ENCODE measurements around the gene LGALS9. TPM values are rescaled to one million over a fixed set of nuclear protein-coding genes. Genes with fewer than 3 reads are reported as not detected.

Gene LGALS9
- 1 to 10 TPM; 8.5 to 9.7 TPM for total RNA-seq
- 1 to 10 TPM; 4.5 to 8.4 (median 5.2) TPM for polyA plus RNA-seq
- 1.3 to 4.0 (median 2.0) reads per million in 6 experiments for total RNA-seq

DNA sequence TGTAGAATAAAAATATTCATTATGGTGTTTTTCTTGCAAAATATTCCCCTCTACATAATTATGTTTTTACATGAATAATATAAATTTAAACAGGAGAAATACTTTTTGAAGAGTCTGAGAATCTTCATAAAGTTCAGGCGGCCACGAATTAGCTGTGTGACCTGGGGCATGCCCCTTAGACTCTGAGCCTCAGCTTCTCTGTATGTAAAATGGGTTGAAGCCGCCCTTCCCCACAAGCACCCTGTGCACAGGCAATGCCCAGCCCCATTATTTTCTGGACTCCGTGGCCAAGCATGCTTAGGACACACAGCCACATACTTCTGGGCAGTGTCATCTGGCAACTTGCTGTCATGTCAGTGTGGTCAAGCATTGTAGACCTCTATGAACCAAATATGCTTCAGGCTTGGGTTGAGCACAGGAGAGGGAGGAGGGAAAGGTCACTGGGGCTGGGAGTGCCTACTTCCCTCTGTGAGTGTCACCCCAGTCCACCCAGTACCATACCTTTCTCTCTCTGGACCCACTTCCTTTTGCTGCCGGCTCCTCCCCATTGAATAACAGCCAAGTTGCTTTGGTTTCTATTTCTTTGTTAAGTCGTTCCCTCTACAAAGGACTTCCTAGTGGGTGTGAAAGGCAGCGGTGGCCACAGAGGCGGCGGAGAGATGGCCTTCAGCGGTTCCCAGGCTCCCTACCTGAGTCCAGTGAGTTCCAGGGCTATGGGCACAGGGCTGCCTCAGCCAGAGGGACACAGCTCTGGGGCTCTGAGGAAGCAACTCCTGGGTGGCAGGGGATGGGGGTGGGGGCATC lies at the start of gene LGALS9:
Gene LGALS9, plus strand, starts transcription at position 582 of the 804 bp plus-strand sequence. Its CDS starts 78 bp downstream, at position 660.
- H3K4me1 Mint-ChIP-seq, result peaks cover 22 to 61% (median 49%) of the 10 kb centered on the region in 4 donors
- H3K27ac Mint-ChIP-seq, result peak within 1 kb of the TSS; percentile 83 to 96 (median 92)
- peak; percentile 88 to 91 for ATAC-seq
- no peaks in the 10 kb centered on the region for H3K27me3 Mint-ChIP-seq
- DNase-seq, result peak in 7 of 10 donors; percentile 15 to 54 (median 24)
- peaks cover 0 to 2% (median 0%) of the 10 kb centered on the region in 3 donors for H3K36me3 Mint-ChIP-seq
- POLR2A ChIA-PET, result interaction anchor here (1.2 to 1.4 kb wide), 2 partner anchors 29 to 337 kb away, joined by 3 read pairs; partner anchors contain the start of gene WSB1
- no peaks in the 10 kb centered on the region for H3K9me3 Mint-ChIP-seq
- peak within 1 kb of the TSS; percentile 85 to 97 (median 90) for H3K4me3 Mint-ChIP-seq

DNA sequence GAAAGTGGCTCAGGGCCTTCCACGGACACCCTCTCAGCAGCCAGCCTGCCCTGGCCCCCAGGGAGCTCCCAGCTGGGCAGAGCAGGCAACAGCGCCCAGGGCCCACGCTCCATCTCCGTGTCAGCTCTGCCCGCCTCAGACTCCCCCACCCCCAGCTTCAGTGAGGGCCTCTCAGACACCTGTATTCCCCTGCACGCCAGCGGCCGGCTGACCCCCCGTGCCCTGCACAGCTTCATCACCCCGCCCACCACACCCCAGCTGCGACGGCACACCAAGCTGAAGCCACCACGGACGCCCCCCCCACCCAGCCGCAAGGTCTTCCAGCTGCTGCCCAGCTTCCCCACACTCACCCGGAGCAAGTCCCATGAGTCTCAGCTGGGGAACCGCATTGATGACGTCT lies 48.3 kb upstream of the LGALS9 start:
- POLR2A ChIA-PET, result no interaction called here
- peaks cover 0 to 13% (median 0%) of the 10 kb centered on the region in 3 donors for H3K36me3 Mint-ChIP-seq

DNA sequence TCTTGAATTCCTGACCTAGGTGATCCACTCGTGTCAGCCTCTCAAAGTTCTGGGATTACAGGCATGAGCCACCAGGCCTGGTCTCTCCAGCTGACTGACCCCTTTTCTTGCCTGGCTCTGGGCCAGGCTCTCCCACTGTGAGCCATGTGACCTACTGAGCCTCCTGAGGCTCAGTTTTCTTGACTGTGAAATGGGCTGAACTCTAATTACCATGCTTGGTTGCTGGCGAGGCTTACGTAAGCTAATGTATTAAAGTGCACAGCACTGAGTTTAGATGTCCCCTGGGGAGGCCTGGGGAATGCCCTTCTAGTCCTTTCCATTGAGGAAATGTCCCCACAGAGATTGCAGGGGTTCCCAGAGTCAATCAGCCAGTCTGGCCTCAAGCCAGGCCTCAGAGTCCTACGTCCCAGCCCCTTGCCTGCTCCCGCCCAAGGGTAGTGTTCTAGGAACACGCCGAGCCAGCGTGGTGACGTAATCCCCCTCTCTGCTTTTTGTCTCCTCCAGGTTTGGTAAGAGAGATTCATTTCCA lies 45.8 kb upstream of the LGALS9 start:
- DNase-seq (no peak), ATAC-seq (no peak)
- Mint-ChIP-seq H3K27me3 (no peaks in the 10 kb centered on the region), H3K4me1 (peaks cover 0 to under 1% (median 0%) of the 10 kb centered on the region in 4 donors), H3K9me3 (no peaks in the 10 kb centered on the region), H3K27ac (no peak overlapping the region), H3K36me3 (peaks cover 0 to 15% (median 0%) of the 10 kb centered on the region in 3 donors), H3K4me3 (no peak overlapping the region)
- POLR2A ChIA-PET, result no interaction called here

More for the DNA sequence above, 48.3 kb upstream of the LGALS9 start:
- no peaks in the 10 kb centered on the region for H3K27me3 Mint-ChIP-seq
- H3K4me3 Mint-ChIP-seq, result no peak overlapping the region
- peaks cover 0 to 9% (median 5%) of the 10 kb centered on the region in 4 donors for H3K4me1 Mint-ChIP-seq
- DNase-seq (no peak), ATAC-seq (no peak)
- H3K9me3 Mint-ChIP-seq, result no peaks in the 10 kb centered on the region
- H3K27ac Mint-ChIP-seq, result no peak overlapping the region

DNA sequence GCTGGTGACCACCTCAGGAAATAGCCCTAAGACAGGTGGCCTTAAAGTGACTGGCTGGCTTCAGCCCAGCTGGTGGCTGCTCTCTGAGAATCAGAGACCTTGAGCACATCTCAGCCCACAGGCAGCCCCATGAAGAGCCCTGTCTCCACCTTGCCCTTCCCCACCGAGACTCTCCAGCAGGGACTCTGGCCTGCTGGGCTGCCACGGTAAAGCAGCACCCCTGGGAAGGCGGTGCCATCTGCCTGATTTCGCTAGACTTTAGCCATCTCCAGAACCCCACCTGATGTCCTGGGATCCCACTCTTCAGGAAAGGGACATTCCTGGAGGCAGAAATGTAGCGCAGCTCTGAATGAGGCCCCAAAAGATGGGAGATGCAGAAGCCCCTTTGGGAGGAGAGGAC lies 45.2 kb upstream of the LGALS9 start:
- no peaks in the 10 kb centered on the region for H3K27me3 Mint-ChIP-seq
- POLR2A ChIA-PET, result no interaction called here

DNA sequence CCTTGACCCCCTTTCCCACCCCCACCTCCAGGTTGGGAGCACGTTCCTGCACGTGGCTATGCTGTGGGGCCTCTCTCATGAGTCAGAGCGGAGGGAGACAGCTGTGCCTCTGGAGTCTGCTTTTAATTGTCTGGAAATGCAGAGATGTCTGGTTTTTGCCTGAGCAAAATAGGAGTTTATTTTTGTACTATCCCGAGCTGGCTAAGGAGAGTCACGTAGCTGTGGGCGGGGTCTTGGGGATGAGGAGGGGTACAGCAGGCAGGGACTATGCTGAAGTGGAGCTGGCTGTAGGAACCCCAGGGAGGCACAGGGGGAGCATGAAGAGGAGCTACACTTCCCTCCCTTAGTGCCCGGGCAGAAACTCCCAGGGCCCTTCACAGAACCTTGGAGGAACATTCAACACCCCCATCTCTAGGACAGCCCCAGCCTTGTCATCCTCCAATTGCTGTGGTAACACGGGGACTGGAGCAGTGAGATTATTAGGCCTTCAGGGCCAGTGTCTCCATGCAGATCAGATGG lies 44.7 kb upstream of the LGALS9 start:
- H3K36me3 Mint-ChIP-seq, result peaks cover 0 to 15% (median 0%) of the 10 kb centered on the region in 3 donors
- POLR2A ChIA-PET, result no interaction called here
- H3K9me3 Mint-ChIP-seq, result no peaks in the 10 kb centered on the region
- no peak overlapping the region for H3K27ac Mint-ChIP-seq
- H3K4me1 Mint-ChIP-seq, result no peaks in the 10 kb centered on the region
- no peak overlapping the region for H3K4me3 Mint-ChIP-seq
- H3K27me3 Mint-ChIP-seq, result no peaks in the 10 kb centered on the region
- DNase-seq (no peak), ATAC-seq (no peak)

More for the DNA sequence above, 45.2 kb upstream of the LGALS9 start:
- Mint-ChIP-seq H3K36me3 (peaks cover 0 to 15% (median 0%) of the 10 kb centered on the region in 3 donors), H3K4me3 (no peak overlapping the region), H3K27ac (no peak overlapping the region), H3K4me1 (no peaks in the 10 kb centered on the region), H3K9me3 (no peaks in the 10 kb centered on the region)
- no peak for ATAC-seq
- no peak for DNase-seq

DNA sequence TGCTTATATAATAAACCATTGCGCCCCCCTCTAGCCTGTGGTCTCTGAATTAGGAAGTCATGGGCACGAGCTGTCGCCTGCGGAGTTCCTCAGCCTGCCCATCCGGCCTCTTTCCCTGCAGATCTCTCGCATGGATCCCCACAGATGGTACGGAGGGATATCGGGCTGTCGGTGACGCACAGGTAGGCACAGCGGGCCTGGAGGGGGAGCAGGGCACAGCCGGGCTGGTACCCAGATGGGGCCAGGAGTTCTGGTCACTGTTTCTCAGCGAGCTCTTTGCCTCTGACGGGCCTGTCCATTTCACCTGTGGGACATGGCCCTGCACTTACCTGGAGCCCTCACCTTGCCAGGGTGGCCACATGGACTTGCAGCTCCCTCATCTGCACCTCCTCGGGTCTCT lies 42.6 kb upstream of the LGALS9 start:
- POLR2A ChIA-PET, result no interaction called here
- Mint-ChIP-seq H3K27ac (no peak overlapping the region), H3K36me3 (peaks cover 0 to 16% (median 0%) of the 10 kb centered on the region in 3 donors), H3K27me3 (no peaks in the 10 kb centered on the region), H3K9me3 (no peaks in the 10 kb centered on the region), H3K4me3 (no peak overlapping the region), H3K4me1 (no peaks in the 10 kb centered on the region)
- DNase-seq (no peak), ATAC-seq (no peak)

DNA sequence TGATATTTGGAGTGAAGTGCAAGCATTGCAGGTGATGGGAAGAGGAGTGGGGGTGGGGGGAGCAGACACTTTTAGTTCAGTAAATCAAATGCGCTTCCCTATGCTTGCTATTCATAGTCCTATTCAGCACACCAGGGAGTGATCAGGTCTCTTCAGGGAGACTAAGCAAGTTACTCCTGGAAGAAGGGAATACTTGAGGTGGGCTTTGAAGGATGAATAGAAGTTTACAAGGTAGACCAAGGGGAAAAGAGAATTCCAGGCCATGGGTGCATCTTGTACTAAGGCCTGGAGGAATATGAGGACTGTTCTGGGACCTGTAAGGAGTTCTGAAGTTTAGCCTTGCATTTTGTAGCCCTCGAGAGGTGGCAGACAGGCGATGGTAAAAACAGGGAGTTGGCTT lies 40.1 kb upstream of the LGALS9 start:
- Mint-ChIP-seq H3K27me3 (no peaks in the 10 kb centered on the region), H3K27ac (peak overlapping the region in 2 of 10 donors; percentile 7 to 48), H3K4me1 (peaks cover 0 to 2% (median 0%) of the 10 kb centered on the region in 4 donors), H3K36me3 (peaks cover 0 to 8% (median 0%) of the 10 kb centered on the region in 3 donors), H3K9me3 (no peaks in the 10 kb centered on the region), H3K4me3 (no peak overlapping the region)
- no peak for ATAC-seq
- POLR2A ChIA-PET, result no interaction called here
- DNase-seq, result no peak

DNA sequence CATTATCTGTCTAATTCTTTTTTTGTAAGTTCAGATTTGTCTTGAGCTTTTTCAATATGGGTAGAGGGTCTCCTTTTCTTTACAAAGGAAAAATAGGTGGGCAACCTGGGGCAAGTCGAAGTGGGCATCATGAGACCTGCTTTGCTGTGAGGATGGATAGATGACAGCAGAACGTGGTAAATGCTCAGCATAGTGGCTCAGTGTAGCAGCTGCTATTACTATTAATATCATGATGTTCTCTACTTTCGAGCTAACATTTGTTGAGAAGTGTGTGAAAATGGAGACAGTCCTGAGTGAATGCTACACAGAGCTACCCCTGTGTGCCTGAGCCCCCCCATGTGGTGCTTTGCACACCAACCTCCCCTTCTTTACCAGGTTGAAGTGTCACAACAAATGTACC lies 39.0 kb upstream of the LGALS9 start:
- H3K36me3 Mint-ChIP-seq, result peaks cover 0 to 12% (median 0%) of the 10 kb centered on the region in 3 donors
- peak overlapping the region in 3 of 10 donors; percentile 24 to 82 (median 40) for H3K27ac Mint-ChIP-seq
- no peaks in the 10 kb centered on the region for H3K9me3 Mint-ChIP-seq
- ATAC-seq (no peak), DNase-seq (no peak)
- POLR2A ChIA-PET, result no interaction called here
- peaks cover 0 to 2% (median 0%) of the 10 kb centered on the region in 4 donors for H3K4me1 Mint-ChIP-seq
- H3K27me3 Mint-ChIP-seq, result no peaks in the 10 kb centered on the region
- H3K4me3 Mint-ChIP-seq, result no peak overlapping the region

DNA sequence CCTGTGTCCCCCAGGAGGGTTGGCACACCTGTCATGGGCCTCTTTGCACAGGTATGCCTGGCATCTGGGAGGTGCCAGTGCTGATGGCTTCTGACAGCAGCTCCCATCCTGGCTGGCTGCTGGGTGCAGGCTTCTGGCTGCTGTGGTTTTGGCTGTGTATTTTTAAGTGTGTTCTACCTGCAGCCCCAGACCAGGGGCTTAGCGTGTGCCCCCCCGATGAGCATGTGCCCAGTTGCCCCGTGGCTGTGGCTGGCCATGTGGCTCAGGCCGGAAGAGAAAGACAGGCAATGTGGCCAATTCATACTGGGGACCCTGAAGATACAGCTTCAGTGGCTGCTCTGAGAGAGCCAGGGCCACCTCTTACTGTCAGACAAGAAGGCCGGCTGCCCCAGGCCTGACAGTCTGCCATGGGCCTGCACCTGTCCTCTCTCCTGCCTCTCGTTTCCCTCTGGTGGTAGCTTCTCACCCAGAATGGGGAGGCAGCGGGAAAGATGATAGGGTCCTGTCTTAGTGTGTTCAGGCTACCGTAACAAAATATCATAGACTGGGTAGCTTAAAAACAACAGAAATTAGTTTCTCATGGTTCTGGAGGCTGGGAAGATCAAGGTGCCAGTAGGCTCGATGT lies 37.6 kb upstream of the LGALS9 start:
- POLR2A ChIA-PET, result interaction anchor here (1.2 kb wide), 1 partner anchor 300 kb away, joined by 3 read pairs; the partner anchor contains the start of gene WSB1
- Mint-ChIP-seq H3K27ac (peak overlapping the region in 1 of 10 donors; percentile 28), H3K27me3 (no peaks in the 10 kb centered on the region), H3K4me3 (no peak overlapping the region), H3K9me3 (no peaks in the 10 kb centered on the region), H3K4me1 (peaks cover 0 to 2% (median 0%) of the 10 kb centered on the region in 4 donors), H3K36me3 (peaks cover 0 to 18% (median 0%) of the 10 kb centered on the region in 3 donors)
- ATAC-seq (no peak), DNase-seq (no peak)

DNA sequence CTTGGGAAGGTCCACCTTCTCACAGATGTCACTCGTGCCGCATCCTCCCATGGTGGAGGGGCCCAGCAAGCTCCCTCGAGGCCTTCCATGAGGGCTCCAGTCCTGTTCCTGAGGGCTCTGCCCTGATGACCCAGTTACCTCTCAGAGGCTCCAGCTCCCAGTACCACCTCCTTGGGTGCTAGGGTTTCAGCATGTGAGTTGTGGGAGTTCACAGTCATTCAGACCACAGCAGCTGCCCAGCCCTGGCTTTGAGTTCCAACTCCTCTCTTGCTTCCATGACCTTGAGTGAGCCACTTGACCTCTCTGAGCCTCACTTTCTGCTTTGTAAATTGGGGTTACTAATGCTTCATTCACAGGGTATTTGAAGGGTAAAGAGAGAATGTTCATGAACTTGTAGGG lies 37.1 kb upstream of the LGALS9 start:
- ATAC-seq (no peak), DNase-seq (no peak)
- POLR2A ChIA-PET, result interaction anchor here (1.2 kb wide), 1 partner anchor 300 kb away, joined by 3 read pairs; the partner anchor contains the start of gene WSB1
- Mint-ChIP-seq H3K4me3 (no peak overlapping the region), H3K9me3 (no peaks in the 10 kb centered on the region), H3K27me3 (no peaks in the 10 kb centered on the region), H3K36me3 (peaks cover 0 to 18% (median 0%) of the 10 kb centered on the region in 3 donors), H3K27ac (no peak overlapping the region), H3K4me1 (peaks cover 0 to 2% (median 0%) of the 10 kb centered on the region in 4 donors)

DNA sequence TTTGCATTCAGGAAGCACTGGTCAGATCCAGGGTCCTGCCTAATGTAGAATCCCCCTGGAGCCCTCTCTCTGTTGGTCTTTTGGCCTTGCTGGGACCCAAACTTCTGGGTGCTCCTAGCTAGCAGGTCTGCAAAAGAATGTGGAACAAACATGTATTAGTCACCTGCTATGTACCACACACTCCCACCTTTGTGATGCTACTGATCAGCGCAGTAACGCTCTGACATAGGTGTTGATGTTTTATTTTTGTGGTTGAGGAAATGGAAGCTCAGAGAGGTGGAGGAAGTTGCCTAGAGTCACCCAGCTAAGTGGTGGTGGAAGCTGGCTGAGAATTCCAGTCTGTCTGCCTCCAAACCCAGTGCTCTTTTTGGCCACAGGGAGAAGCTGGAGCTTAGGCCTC lies 35.8 kb upstream of the LGALS9 start:
- peaks cover 0 to 2% (median 1%) of the 10 kb centered on the region in 4 donors for H3K4me1 Mint-ChIP-seq
- DNase-seq, result no peak
- ATAC-seq, result no peak
- H3K27me3 Mint-ChIP-seq, result no peaks in the 10 kb centered on the region
- H3K36me3 Mint-ChIP-seq, result peaks cover 0 to 16% (median 0%) of the 10 kb centered on the region in 3 donors
- H3K4me3 Mint-ChIP-seq, result no peak overlapping the region
- H3K9me3 Mint-ChIP-seq, result no peaks in the 10 kb centered on the region
- H3K27ac Mint-ChIP-seq, result peak overlapping the region in 1 of 10 donors; percentile 49
- POLR2A ChIA-PET, result no interaction called here

DNA sequence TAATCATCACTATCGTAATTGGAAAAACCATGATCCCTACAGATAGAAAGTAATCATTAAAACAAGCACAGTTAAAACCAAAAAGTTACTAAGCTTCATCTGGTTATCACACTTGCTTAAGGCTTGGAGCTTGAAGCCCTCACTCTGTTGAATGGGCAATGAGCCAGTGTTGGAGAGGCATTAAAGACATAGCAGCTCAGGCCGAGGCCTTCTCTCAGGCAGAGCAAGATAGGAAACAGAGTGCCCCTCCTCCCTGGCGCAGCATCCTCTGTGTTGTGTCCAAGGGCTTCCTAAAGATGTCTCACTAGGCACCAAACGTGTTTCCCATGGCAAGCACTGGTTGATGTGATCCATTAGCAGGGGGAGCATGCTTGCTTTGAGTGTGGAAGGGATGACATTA lies 34.9 kb upstream of the LGALS9 start:
- Mint-ChIP-seq H3K9me3 (no peaks in the 10 kb centered on the region), H3K4me3 (no peak overlapping the region), H3K27me3 (no peaks in the 10 kb centered on the region), H3K4me1 (peaks cover 0 to 2% (median 1%) of the 10 kb centered on the region in 4 donors), H3K27ac (peak overlapping the region in 4 of 10 donors; percentile 16 to 74 (median 50)), H3K36me3 (peaks cover 0 to 16% (median 0%) of the 10 kb centered on the region in 3 donors)
- POLR2A ChIA-PET, result no interaction called here
- ATAC-seq (no peak), DNase-seq (no peak)
